HFFc6 (cell line): Measurements from ENCODE around the gene CDKN1B. TPM values are rescaled to one million over a fixed set of nuclear protein-coding genes. Genes with fewer than 3 reads are reported as not detected.

ENCODE experiments used
- DNase-seq: peaks from one replicate; pipeline ENCODE4 v3.0.0-alpha.2; 2018
- H3K27ac Mint-ChIP-seq: 2 replicates; pipeline ENCODE4 v1.8.0; 2020; ENCODE audit warnings: mild to moderate bottlenecking, mixed read lengths
- H3K27me3 Mint-ChIP-seq: 2 replicates; pipeline ENCODE4 v1.8.0; 2021; ENCODE audit warnings: mild to moderate bottlenecking, moderate library complexity, mixed read lengths; ENCODE audit not compliant: insufficient read depth
- H3K36me3 Mint-ChIP-seq: 2 replicates; pipeline ENCODE4 v1.8.0; 2021; ENCODE audit warnings: low read depth, mixed read lengths
- H3K4me1 Mint-ChIP-seq: 2 replicates; pipeline ENCODE4 v1.8.0; 2020; ENCODE audit warnings: low read depth, mixed read lengths
- H3K4me3 Mint-ChIP-seq: 2 replicates; pipeline ENCODE4 v1.8.0; 2020; ENCODE audit warnings: mild to moderate bottlenecking, moderate library complexity, mixed read lengths
- H3K9me3 Mint-ChIP-seq: 2 replicates; pipeline ENCODE4 v1.8.0; 2020; ENCODE audit warnings: mild to moderate bottlenecking, mixed read lengths
- CTCF ChIP-seq: fragments of 200-600 bp; sonication (generic); IDR thresholded peaks from 2 replicates; pipeline ENCODE4 v1.5.0; 2021; ENCODE audit warnings: antibody characterized with exemption, mild to moderate bottlenecking
- total RNA-seq, 6 experiments: library from RNA; stranded (reverse); fragmentation: NEBNext Ultra II Directional; extraction: Animal tissue kit (Norgen Biotek cat#: 25700); gene quantifications; 2 replicates in 1 of 6; 3 replicates in 5 of 6; pipeline ENCODE4 v1.2.3, GENCODE V29; 2021

CDKN1B gene
- total RNA-seq, 6 experiments from 2014 or later: 22.9 to 31.4 (median 29.7) TPM

- TF ChIP-seq CTCF: no peak
- peaks cover 3% of the 10 kb centered on the region; the same call in 1 of the 2 replicates for H3K27me3 Mint-ChIP-seq
- H3K4me1 Mint-ChIP-seq: peaks cover 61% of the 10 kb centered on the region
- H3K27ac Mint-ChIP-seq: peak overlapping the region; percentile 75
- H3K36me3 Mint-ChIP-seq: peaks cover 15% of the 10 kb centered on the region; the same call in 1 of the 2 replicates
- no peaks in the 10 kb centered on the region for H3K9me3 Mint-ChIP-seq
- peak overlapping the region; percentile 65 for H3K4me3 Mint-ChIP-seq
- no peak for DNase-seq
Observed at GRCh38 chr12:12741660-12742059, 24.5 kb downstream of the CDKN1B start.

GRCh38 chr12:12744546-12745305 lies 27.6 kb downstream of the CDKN1B start:
- peaks cover 15% of the 10 kb centered on the region; the same call in 1 of the 2 replicates for H3K36me3 Mint-ChIP-seq
- TF ChIP-seq CTCF: no peak
- no peak for DNase-seq
- H3K4me1 Mint-ChIP-seq: peaks cover 45% of the 10 kb centered on the region
- no peak overlapping the region for H3K4me3 Mint-ChIP-seq
- peaks cover 3% of the 10 kb centered on the region; the same call in 1 of the 2 replicates for H3K27me3 Mint-ChIP-seq
- H3K27ac Mint-ChIP-seq: no peak overlapping the region
- no peaks in the 10 kb centered on the region for H3K9me3 Mint-ChIP-seq

- Mint-ChIP-seq H3K4me3 (no peak overlapping the region), H3K27ac (no peak overlapping the region), H3K4me1 (peaks cover 40% of the 10 kb centered on the region), H3K36me3 (peaks cover 15% of the 10 kb centered on the region; the same call in 1 of the 2 replicates), H3K9me3 (no peaks in the 10 kb centered on the region), H3K27me3 (peaks cover 3% of the 10 kb centered on the region; the same call in 1 of the 2 replicates)
- DNase-seq: no peak
- TF ChIP-seq CTCF: no peak
Observed at GRCh38 chr12:12745576-12746211, 28.5 kb downstream of the CDKN1B start.

GRCh38 chr12:12747278-12747677 lies 30.1 kb downstream of the CDKN1B start:
- Mint-ChIP-seq H3K36me3 (peaks cover 25% of the 10 kb centered on the region), H3K4me1 (peaks cover 26% of the 10 kb centered on the region), H3K9me3 (no peaks in the 10 kb centered on the region), H3K4me3 (no peak overlapping the region), H3K27ac (no peak overlapping the region), H3K27me3 (peaks cover 3% of the 10 kb centered on the region)
- no peak for DNase-seq
- TF ChIP-seq CTCF: no peak

GRCh38 chr12:12748044-12748443 lies 30.9 kb downstream of the CDKN1B start:
- Mint-ChIP-seq H3K9me3 (no peaks in the 10 kb centered on the region), H3K36me3 (peaks cover 25% of the 10 kb centered on the region), H3K4me3 (no peak overlapping the region), H3K27me3 (peaks cover 3% of the 10 kb centered on the region), H3K27ac (no peak overlapping the region), H3K4me1 (peaks cover 26% of the 10 kb centered on the region)
- DNase-seq: no peak
- no peak for TF ChIP-seq CTCF
